ENCODE results near the gene NACA. TPM values are rescaled to one million over a fixed set of nuclear protein-coding genes. Genes with fewer than 3 reads are reported as not detected.

NACA gene
- total RNA-seq, 1 donor: 2,113 TPM

DNA sequence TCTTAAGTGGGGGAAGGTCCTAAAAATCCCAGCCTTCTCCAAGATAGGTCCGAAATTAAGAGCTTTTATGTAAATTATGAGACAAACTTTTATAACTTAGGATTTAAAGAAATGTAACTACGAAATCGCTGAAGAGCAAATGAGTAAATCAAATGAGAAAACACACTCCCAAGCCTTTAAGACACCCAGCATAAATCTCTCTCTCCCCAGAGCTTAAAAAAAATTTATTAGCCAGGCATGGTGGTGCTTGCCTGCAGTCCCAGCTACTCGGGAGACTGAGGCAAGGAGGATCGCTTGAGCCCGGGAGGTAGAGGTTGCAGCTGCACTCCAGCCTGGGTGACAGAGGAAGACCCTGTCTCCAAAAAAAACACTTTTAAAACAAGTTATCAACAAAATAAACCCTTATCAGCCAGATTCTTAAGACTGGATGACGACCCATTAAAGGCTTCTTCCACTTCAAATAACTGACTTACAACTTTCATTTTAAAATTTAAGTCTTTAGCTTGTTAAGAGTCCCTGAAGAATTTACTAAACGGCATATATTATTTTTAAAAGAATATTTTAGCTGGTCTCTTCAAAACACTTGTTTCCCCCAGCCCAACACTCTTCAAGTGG, 40.2 kb downstream of the NACA start:
- H3K4me1 ChIP-seq (ENCODE audit: insufficient read depth, low read length): peaks cover 80% of the 10 kb centered on the region
- no peaks in the 10 kb centered on the region for H3K27me3 ChIP-seq (ENCODE audit: insufficient read depth, low read length)
- no peaks in the 10 kb centered on the region for H3K9me3 ChIP-seq (ENCODE audit: low read depth, low read length)
- H3K4me3 ChIP-seq (ENCODE audit: low read length): peak overlapping the region; percentile 20

DNA sequence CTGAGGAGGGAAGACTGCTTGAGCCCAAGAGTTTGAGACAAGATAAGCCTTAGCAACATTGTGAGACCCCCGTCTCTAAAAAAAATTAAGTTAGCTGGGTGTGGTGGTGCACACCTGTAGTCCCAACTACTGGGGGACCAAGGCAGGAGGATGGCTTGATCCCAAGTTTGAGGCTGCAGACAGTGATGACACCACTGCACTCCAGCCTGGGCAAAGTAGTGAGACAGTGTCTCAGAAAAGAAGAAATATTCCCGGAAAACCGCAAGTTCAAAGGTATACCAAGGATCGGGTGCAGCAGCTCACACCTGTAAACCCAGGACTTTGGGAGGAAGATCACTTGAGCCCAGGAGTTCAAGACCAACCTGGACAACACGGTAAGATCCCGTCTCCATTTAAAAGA, 42.8 kb downstream of the NACA start:
- H3K27me3 ChIP-seq (ENCODE audit: insufficient read depth, low read length): no peaks in the 10 kb centered on the region
- H3K4me3 ChIP-seq (ENCODE audit: low read length): no peak overlapping the region
- H3K4me1 ChIP-seq (ENCODE audit: insufficient read depth, low read length): peaks cover 79% of the 10 kb centered on the region
- no peaks in the 10 kb centered on the region for H3K9me3 ChIP-seq (ENCODE audit: low read depth, low read length)

DNA sequence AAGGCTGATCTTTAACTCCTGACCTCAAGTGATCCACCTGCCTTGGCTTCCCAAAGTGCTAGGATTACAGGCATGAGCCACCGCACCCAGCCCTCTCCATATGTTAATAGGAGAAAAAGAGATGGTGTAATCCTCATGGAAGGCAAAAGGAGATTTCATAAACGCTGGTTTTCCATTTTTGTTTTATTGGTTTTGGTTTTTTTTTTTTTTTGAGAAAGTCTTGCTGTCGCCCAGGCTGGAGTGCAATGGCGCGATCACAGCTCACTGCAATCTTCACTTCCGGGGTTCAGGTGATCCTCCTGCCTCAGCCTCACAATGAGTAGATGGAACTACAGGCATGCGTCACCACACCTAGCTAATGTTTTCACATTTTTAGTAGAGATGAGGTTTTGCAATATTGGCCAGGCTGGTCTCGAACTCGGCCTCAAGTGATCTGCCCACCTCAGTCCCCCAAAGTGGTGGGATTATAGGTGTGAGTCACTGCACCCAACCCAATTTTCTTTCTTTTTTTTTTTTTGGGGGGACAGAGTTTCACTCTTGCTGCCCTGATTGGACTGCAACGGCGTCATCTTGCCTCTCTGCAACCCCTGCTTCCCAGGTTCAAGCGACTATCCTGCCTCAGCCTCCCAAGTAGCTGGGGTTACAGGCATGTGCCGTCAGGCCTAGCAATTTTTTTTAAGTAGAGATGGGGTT, 45.1 kb downstream of the NACA start:
- Histone ChIP-seq H3K27me3 (ENCODE audit: insufficient read depth, low read length) (no peaks in the 10 kb centered on the region), H3K4me1 (ENCODE audit: insufficient read depth, low read length) (peaks cover 74% of the 10 kb centered on the region), H3K4me3 (ENCODE audit: low read length) (no peak overlapping the region), H3K9me3 (ENCODE audit: low read depth, low read length) (no peaks in the 10 kb centered on the region)

DNA sequence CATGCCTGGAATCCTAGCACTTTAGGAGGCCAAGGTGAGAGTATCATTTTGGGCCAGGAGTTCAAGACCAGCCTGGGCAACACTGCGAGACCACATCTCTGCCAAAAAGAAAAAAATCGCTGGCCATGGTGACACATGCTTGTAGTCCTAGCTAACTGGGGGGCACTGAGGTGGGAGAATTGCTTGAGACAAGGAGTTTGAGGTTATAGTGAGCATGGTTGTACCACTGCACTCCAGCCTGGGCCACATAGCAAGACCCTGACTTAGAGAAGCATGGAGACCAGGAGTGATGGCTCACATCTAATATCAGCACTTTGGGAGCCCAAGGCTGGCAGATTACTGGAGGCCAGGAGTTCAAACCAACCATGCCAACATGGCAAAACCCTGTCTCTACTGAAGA, 46.2 kb downstream of the NACA start:
- Histone ChIP-seq H3K4me1 (ENCODE audit: insufficient read depth, low read length) (peaks cover 62% of the 10 kb centered on the region), H3K4me3 (ENCODE audit: low read length) (no peak overlapping the region), H3K9me3 (ENCODE audit: low read depth, low read length) (no peaks in the 10 kb centered on the region), H3K27me3 (ENCODE audit: insufficient read depth, low read length) (no peaks in the 10 kb centered on the region)

DNA sequence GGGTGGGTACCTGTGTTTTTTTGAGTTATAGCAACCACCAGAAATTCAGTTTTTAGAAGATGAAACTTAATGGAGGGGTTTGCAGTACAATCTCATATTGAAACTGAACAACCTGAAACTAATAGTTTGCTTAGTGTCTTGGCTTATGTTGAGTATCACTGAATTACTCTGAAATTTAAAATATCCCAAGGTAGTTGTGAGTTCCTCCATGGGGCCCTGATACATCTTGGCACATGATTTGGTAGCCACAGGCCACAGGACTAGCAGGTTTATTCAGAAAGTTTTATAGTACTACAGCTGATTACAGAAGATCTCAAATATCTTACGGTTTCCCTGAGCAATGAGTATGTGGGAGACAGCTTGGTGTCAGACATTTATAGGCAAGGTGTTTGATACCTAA, 47.4 kb downstream of the NACA start:
- H3K9me3 ChIP-seq (ENCODE audit: low read depth, low read length): no peaks in the 10 kb centered on the region
- no peaks in the 10 kb centered on the region for H3K27me3 ChIP-seq (ENCODE audit: insufficient read depth, low read length)
- H3K4me1 ChIP-seq (ENCODE audit: insufficient read depth, low read length): peaks cover 50% of the 10 kb centered on the region
- no peak overlapping the region for H3K4me3 ChIP-seq (ENCODE audit: low read length)

- peaks cover 44% of the 10 kb centered on the region for H3K4me1 ChIP-seq (ENCODE audit: insufficient read depth, low read length)
- no peaks in the 10 kb centered on the region for H3K27me3 ChIP-seq (ENCODE audit: insufficient read depth, low read length)
- H3K9me3 ChIP-seq (ENCODE audit: low read depth, low read length): no peaks in the 10 kb centered on the region
- no peak overlapping the region for H3K4me3 ChIP-seq (ENCODE audit: low read length)
Observed at GRCh38 chr12:56676851-56677580, 48.1 kb downstream of the NACA start.

DNA sequence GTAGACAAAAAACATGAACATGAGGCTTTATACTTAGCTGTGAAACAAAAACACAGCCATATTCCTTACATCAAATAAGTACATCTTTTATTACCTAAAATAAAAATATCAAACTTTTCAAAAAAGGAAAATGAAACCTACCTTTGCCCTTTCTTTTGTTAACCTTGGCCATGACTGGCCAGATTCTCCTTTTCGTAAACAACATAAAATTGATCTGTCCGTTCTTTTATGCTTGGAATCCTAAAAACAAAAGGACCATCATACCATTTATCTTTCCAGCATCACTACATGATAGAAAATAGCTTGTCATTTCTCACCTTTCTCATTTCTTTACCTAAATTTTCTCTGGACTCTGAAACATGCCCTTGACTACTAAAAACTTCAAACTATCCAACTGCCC, 53.5 kb downstream of the NACA start:
- Histone ChIP-seq H3K27me3 (ENCODE audit: insufficient read depth, low read length) (no peaks in the 10 kb centered on the region), H3K9me3 (ENCODE audit: low read depth, low read length) (no peaks in the 10 kb centered on the region), H3K4me3 (ENCODE audit: low read length) (no peak overlapping the region), H3K4me1 (ENCODE audit: insufficient read depth, low read length) (peaks cover 6% of the 10 kb centered on the region)

- no peaks in the 10 kb centered on the region for H3K27me3 ChIP-seq (ENCODE audit: insufficient read depth, low read length)
- H3K9me3 ChIP-seq (ENCODE audit: low read depth, low read length): no peaks in the 10 kb centered on the region
- H3K4me1 ChIP-seq (ENCODE audit: insufficient read depth, low read length): peaks cover 3% of the 10 kb centered on the region
- H3K4me3 ChIP-seq (ENCODE audit: low read length): no peak overlapping the region
Observed at GRCh38 chr12:56670836-56671235, 54.3 kb downstream of the NACA start.

GRCh38 chr12:56668197-56668457, 57.0 kb downstream of the NACA start:
- Histone ChIP-seq H3K4me3 (ENCODE audit: low read length) (no peak overlapping the region), H3K27me3 (ENCODE audit: insufficient read depth, low read length) (no peaks in the 10 kb centered on the region), H3K9me3 (ENCODE audit: low read depth, low read length) (no peaks in the 10 kb centered on the region), H3K4me1 (ENCODE audit: insufficient read depth, low read length) (no peaks in the 10 kb centered on the region)

Other genes starting within 250 kb of the NACA start
- gene GLS2, start 237.1 kb downstream of the NACA start, total RNA-seq: 1.2 TPM
- gene RBMS2, start 203.5 kb downstream of the NACA start, total RNA-seq: 1.5 TPM
- gene BAZ2A, start 95.0 kb downstream of the NACA start, total RNA-seq: 156 TPM
- 253 TPM for gene ATP5F1B, start 79.3 kb downstream of the NACA start, total RNA-seq
- 78.4 TPM for gene PTGES3, start 37.0 kb downstream of the NACA start, total RNA-seq
- 8.6 TPM for gene PRIM1, start 27.0 kb upstream of the NACA start, total RNA-seq
- not detected for gene HSD17B6, start 38.0 kb upstream of the NACA start, total RNA-seq
- gene SDR9C7, start 209.1 kb upstream of the NACA start, total RNA-seq: not detected
- gene RDH16, start 232.3 kb upstream of the NACA start, total RNA-seq: 0.42 TPM

Data from mononuclear cell (primary cell).